NCI-H524 treated with DMSO at 0.1 percent for 48 hours (cell line): ENCODE results near the gene TMEM131L.

ENCODE experiments used
- DNase-seq: peaks from one replicate; lab custom pipeline; 2025; lab: John Stamatoyannopoulos, UW

TMEM131L gene

GRCh38 chr4:153521999-153522801 is 56.0 kb downstream of the TMEM131L start:
- no peak for DNase-seq

DNA sequence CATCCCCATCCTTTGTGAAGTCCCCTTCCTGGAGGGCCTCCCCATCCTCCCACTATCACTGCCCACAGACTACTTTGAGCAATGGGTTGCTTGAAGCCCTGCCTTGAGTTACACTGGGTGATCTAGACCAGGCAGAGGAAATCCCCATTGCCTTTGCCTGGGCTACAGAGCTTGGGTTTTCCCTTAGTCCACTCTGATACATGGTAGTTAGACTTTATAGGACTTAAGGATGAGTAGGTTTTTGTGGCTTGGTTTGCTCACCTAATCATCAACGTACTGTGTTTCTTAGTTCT is 56.6 kb downstream of the TMEM131L start:
- no peak for DNase-seq

- no peak for DNase-seq
These were observed 57.1 kb downstream of the TMEM131L start for GRCh38 chr4:153523164-153523796.

DNA sequence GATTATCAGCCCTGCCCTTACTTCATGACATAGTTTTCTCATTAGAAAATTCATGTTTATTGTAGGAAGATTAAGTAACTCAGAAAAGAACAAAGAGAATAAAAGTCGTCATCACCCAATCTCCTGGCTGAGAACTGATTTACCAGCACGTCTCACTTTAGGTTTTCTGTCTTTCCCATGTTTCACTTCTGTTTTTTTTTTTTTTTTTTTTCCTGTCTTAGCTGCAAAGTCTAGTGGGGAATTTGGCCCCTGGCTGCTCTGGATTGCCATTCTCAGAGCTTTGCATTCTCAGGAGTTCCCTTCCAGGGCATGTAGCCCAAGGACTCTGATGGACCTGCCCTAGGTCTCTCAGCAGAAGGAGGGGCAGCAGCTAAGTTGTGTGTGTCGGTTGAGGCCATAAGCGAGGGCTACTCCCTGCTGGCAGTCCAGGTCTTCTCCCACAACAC is 57.8 kb downstream of the TMEM131L start:
- no peak for DNase-seq

GRCh38 chr4:153524682-153525081 is 58.5 kb downstream of the TMEM131L start:
- no peak for DNase-seq

- DNase-seq = no peak
These were observed 61.5 kb downstream of the TMEM131L start for GRCh38 chr4:153527690-153528089.

GRCh38 chr4:153528705-153529485 is 62.7 kb downstream of the TMEM131L start:
- no peak for DNase-seq

GRCh38 chr4:153529646-153530045 is 63.5 kb downstream of the TMEM131L start:
- peak; percentile 15 for DNase-seq

DNA sequence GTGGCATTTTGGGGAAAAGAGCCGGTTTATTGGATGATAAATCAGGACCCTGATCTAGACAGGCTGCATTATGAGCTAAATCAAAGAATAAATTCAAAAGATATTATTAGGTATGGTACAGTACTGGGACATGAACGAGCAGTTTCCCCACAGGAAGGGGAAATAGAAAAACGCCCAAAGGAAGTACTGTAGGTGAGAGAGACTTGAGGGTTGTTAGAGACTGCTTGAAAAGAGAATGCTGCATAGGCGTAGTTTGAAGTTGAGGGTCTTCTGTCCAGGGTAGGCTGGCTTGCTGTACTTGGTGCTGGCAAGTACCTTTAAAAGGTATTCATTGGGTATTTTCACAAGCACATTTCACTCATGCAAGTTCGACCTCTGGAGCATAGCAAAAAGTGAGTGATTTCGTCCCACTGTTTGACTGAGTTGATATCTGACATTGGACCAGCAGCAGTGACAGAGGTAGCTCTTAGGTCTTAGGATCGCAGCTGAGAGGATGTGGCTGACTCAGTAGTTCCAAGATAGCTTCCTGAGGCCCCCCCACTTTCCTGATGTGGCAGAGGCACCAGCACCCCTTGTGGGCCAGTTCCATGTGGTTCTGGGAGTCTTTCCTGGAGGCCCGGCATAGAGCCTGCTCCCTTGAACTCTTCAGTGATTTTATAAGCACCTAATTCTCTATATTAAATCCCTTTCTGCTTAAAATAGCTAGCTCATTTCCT is 64.3 kb downstream of the TMEM131L start:
- DNase-seq = no peak

- no peak for DNase-seq
These were observed 64.8 kb downstream of the TMEM131L start for GRCh38 chr4:153531000-153531358.

DNA sequence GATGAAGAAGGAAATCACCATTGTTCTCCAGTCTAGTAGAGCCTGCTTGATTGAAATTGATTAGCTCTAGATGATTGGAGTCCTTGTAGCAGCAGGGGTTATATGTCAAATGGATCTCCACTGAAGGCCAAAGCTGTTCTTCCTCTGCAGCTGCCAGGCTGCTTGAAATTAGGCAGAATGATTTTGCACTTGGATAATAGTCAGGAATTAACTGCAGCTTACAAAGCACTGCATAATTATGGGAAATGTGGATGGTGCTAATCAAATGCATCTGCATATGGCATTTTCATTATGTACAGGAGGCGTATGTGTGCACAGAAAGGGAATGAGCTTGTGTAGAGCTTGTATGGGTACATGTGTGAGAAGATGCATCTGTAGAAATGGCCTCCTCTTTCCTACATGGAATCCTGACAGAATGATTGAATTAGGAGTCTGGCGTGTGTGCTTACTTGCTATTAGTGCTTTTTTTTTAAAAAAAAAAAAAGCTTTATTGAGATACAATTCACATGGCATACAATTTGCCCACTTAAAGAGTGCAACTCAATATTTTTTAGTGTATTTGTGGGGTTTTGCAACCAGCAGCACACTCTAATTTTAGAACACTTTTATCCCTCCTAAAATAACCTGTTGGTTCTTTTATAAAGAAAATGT is 65.9 kb downstream of the TMEM131L start:
- DNase-seq = peak; percentile 15

GRCh38 chr4:153532636-153533035 is 66.5 kb downstream of the TMEM131L start:
- no peak for DNase-seq

GRCh38 chr4:153533387-153533786 is 67.2 kb downstream of the TMEM131L start:
- DNase-seq = no peak

DNA sequence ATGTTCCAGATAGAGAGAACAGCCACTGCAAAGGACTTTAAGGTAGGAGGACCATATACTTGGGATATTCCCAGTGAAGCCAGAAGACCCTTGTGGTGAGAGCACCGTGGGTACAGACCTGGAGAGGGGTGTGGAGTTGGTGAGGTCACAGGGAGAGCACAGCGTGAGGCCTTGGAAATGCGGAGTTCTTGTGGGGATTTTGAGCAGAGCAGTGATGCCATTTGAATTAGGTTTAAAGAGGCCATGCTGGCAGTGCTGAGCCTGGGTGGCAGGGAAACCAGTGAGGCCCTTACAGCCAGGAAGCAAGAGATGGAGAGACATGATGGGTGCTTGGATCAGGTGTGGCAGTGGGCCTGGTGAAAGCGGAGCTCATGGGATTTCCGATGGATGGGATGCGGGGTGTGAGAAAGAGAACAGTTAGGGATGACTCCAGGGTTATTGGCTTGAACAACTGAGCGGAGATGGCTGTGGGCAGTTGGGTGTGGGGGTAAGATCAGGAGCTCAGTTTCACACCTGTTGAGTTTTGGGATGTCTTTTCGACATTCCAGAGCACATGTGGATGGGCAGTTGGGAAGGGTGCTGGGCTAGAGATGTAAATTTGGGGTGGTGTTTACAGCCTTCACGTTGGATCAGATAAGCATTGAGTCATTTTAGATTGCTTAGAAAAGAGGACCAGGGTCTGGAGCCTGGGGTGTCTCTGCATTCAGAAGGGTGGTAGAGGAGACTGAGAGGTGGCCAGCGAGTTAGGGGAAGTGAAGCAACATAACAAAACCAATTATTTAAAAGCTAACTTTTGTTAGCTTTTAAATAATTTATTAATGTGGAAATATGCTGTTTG is 68.9 kb downstream of the TMEM131L start:
- DNase-seq = no peak

GRCh38 chr4:153535772-153536513 is 69.8 kb downstream of the TMEM131L start:
- no peak for DNase-seq

GRCh38 chr4:153537493-153537960 is 71.4 kb downstream of the TMEM131L start:
- no peak for DNase-seq

- DNase-seq = no peak
These were observed 72.6 kb downstream of the TMEM131L start for GRCh38 chr4:153538487-153539357.

DNA sequence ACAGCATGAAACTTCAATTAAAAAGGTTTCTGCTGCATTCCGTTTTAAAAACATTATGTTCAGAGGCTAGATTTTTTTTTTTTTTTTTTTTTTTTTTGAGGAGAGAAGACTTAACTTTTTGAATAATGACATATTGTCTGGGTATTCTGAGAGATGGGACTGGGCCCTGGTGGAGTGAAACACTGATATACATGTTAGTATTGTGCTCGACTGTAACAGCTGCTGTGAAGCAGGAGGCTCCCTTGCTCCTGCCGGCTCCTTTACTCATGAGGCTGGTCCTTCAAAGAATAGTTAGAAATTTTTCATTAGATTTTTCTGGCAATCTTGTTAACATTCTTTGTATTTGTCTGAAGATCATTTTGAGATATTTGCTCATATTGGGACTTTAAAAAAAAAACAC is 73.3 kb downstream of the TMEM131L start:
- no peak for DNase-seq

GRCh38 chr4:153541456-153542096 is 75.4 kb downstream of the TMEM131L start:
- DNase-seq = no peak
